ENCODE results near the gene GPRC5C.

Gene GPRC5C

DNA sequence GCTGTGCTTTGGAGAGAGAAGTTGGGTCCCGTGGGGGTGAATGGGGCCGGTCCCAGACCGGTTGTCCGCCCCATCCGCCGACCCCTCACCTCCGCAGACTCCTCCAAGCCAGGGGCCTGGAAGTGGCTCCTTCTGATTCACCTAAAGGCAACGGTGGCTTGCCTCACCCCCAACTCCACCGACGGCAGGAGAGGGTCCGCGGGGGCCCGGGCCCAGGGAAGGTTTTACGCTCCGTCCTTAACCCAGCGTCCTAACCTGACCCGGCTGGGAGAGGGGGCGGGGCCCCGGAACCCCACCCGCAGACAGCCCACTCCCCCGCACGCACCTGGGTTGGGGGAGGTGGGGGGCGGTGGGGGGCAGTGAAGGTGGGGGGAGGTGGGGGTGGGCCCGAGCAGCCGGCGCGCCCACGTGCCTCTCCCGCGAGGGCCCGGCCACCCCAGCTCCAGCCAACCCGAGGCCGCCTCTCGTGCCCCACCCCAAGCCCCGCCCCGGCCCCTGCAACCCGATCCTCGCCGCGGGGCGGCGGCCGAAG lies 21.8 kb downstream of the GPRC5C start:
- no peak for DNase-seq

DNA sequence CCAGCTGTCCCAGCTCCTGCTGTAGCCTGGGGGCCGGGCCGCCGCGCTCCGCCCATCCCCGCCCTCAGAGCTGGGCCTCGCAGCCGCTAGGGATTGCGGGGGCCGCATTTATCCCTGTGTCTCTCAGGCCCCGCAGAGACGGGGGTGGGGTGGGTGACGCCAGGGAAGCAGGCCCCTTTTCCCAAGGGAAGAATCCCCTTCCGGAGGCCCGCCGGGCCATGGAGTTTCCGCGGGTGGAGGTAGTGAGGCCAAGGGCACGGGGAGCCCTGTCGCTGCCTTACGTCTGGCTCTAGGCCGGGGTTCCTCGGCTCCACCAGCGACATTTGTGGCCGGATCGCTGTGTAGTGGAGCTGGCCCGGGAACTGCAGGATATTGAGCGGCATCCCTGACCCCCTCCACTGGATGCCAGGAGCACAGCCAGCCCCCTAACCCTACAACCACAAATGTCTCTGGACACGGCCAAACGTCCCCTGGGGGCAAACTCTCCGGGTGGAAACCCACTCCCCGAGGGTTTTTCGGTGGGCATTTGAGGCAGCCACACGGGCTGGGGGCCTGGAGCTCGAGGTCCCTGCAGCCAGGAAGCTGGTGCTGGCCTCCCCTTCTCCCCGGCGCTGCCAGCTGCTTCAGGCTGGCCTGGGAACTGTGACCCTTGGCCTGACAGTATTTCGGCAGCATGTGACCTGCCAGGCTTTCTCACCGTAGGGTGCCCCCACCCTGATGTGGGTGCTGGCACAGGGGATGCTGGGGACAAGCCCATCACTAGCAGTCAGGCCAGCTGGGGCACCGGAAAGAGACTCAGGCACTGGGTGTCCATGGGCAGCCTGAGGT lies 22.5 kb downstream of the GPRC5C start:
- DNase-seq: peak; percentile 60 to 69

GRCh38 chr17:74455025-74455545 lies 23.2 kb downstream of the GPRC5C start:
- no peak for DNase-seq

- no peak for DNase-seq
Observed at GRCh38 chr17:74455821-74456220, 23.9 kb downstream of the GPRC5C start.

- DNase-seq: peak; percentile 14 to 48
Observed at GRCh38 chr17:74457146-74457819, 25.4 kb downstream of the GPRC5C start.

DNA sequence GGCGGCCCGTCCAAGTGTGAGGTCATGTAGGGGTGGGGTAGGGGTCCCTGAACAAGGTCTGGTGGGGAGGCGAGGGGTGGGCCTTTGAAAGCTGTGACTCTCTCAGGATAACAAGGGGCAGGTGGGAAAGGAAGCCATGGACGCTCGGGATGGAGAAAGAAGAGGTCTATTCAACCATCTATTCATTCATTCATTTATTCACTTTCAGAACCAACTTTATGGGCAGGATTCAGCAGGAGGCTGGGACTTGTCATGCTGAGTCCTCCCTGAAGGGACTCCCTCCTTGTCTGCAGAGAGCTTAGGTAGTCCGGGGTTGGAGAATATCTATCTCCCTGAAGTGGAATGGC lies 25.9 kb downstream of the GPRC5C start:
- no peak for DNase-seq

- DNase-seq: no peak
Observed at GRCh38 chr17:74458835-74459234, 26.9 kb downstream of the GPRC5C start.

DNA sequence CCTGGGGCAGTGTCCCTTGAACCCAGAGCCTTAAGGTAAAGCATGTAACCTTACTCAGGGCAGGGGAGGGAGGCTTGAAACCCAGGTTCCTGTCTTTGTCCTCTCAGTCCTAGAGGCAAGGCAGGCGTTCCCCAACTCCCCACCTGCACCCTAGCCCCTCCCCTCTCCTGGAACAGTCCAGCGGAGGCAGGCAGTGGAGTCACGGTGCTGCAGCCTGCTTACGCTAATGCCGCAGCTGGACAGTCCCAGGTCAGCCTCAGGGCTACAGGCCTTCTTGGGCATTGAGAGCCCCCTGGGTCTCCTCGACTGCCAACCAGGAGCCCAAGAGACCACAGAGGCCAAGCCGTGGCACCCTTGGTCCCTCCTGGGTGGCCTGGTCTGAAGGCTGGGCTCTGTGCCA lies 27.7 kb downstream of the GPRC5C start:
- DNase-seq: no peak

DNA sequence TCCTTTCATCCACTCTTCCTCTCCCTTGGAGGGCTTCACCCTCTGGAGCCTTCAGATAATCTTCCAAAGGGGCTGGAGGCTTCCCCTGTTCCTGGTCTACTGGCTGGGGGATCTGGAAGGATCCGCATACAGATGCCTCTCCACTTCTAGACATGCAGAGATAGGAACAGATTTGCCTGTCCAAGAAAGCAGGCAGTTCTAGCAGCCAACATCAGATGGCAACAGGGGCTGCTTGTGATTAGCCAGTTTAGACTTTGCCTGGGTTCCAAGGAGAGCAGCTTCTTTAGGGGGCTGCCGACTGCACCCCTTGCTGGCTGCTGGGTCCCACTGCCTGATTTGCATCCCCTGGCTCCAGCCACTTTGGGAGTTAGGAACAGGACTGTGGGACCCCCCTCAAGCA lies 28.4 kb downstream of the GPRC5C start:
- DNase-seq: no peak

DNA sequence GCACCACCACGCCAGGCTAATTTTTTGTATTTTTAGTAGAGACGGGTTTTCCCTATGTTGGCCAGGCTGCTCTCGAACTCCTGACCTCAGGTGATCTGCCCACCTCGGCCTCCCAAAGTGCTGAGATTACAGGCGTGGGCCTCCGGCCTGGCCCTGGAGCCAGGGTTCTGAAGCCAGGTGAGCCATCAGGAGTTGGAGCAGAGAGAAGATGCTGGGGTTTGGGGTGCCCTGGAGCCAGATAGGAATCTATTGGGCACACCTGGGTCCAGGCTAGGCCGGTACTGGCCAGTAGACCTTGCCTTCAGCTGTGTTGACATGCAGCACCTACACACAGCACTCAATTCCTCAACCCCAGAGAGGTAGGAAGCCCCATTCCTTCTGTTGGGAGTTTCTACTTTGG lies 29.1 kb downstream of the GPRC5C start:
- DNase-seq: no peak

DNA sequence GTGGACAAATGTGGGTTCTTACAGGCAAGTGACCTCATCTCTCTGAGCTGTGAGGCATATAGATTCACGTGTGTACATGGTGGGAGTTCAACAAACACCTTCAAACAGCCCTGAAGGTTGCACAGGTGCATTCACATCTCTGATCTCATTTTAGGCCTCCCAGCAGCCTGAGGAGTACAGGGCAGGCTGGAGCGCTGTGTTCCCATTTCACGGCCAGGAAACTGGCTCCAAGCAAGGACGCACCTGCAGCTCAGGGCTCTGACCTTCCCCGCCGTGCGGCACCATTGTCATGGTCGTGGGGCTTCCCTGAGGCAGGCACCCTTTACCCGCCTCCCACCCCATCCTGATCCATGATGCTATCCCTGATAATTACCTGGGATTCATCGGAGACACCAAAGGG lies 29.7 kb downstream of the GPRC5C start:
- no peak for DNase-seq

DNA sequence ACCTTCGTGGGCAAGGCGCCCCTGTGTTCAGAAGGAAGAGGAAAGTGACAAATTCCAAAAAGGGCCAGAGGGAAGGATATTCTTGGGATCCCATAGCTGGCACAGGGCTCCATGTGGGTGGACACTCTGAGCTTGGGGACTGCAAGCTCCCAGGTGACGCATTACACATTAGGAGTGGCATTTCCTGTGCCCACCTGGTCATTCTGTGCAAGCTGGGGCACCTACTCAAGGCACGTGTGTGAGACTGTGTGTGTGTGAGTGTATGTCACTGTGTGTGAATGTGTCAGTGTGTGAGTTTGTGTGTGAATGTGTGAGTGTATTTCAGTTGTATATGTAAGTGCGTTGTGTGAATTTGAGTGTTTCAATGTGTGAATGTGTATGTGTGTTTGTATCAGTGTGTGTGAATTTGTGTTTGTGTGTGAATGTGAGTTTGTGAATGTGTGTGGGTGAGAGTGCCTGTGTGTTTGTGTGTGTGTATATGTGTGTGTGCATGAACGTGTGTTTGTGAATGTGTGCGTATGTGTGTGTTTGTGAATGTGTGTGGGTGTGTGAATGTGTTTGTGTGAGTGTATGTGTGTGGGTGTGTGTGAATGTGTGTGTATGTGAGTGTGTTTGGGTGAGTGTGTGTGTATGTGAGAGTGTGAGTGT lies 33.0 kb downstream of the GPRC5C start:
- DNase-seq: no peak

DNA sequence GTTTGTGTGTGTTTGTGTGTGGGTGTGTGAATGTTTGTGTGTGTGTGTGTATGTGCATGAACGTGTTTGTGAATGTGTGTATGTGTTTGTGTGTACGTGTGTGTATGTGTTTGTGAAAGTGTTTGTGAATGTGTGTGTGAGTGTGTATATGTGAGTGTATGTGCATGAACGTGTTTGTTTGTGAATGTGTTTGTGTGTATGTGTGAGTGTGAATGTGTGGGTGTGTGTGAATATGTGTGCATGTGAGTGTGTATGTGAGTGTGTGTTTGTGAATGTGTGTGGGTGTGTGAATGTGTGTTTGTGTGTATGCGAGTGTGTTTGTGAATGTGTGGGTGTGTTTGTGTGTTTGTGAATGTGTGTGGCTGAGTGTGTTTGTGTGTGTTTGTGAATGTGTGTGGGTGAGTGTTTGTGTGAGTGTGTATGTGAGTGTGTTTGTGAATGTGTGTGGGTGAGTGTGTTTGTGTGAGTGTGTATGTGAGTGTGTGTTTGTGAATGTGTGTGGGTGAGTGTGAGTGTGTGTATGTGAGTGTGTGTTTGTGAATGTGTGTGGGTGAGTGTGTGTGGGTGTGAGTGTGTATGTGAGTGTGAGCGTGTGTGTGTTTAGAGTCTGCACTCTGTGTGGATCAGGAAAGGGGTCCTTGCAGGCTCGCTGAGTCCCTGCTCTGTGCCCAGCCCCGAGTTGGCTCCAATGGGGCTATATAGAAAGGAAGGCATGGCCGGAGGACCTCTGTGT lies 33.7 kb downstream of the GPRC5C start:
- no peak for DNase-seq

- DNase-seq: peak; percentile 57 to 77
Observed at GRCh38 chr17:74466111-74466827, 34.4 kb downstream of the GPRC5C start, which contains the start of gene CD300A. CD300A (plus strand) TSS chr17:74466634; CDS start chr17:74466704, 70 bp downstream.

DNA sequence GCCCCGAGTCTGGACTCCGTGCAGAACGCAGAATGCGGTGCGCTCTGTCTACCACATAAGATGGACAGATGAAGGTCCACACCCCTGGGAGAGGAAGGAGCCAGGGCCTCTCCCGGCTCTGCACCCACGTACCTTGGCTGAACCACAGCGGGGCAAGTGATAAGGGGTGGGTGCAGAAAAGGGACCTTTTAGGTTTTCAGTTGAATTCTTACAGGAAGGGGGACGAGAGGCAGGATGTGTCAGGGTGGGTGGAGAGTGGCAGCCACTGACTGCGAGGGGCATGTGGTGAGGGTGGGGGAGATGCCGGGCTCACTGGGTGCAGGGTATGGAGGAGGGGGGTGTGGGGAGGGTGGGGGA lies 34.9 kb downstream of the GPRC5C start:
- no peak for DNase-seq

DNA sequence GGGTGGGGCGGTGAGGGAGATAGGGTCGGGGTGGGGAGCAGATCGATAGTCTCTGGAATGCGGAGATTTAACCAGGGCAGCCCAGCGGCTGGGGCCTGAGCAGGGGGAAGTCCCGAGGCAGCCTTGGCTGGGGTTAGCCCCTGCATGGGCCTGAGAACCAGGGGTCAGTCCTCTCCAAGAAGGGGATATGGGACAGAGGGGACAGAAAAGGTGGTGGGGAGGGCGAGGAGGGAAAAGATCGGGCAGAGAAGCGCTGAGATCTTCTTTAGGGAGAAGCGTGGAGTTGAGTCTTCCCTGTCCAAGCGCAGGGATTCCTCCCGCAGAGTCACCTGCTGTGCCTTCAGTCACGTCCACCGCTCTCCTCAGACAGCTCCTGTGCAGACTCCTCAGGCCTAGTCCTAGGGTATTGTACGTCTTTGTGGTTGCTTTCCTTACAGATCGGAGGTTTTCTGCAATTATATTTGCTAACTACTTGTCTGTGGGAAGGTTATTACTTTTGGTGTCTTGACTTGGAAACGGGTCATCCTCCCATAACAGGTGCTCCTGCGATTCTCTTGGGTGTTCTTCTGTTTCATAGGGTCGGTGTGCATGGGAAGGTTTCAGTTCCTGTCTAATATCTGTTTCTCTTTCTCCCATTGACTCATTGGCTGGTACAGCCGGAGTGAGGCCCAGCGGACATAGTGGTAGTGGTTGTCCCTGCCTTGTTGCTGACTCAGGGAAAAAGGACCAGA lies 35.5 kb downstream of the GPRC5C start:
- no peak for DNase-seq

- no peak for DNase-seq
Observed at GRCh38 chr17:74471341-74471740, 39.5 kb downstream of the GPRC5C start.

DNA sequence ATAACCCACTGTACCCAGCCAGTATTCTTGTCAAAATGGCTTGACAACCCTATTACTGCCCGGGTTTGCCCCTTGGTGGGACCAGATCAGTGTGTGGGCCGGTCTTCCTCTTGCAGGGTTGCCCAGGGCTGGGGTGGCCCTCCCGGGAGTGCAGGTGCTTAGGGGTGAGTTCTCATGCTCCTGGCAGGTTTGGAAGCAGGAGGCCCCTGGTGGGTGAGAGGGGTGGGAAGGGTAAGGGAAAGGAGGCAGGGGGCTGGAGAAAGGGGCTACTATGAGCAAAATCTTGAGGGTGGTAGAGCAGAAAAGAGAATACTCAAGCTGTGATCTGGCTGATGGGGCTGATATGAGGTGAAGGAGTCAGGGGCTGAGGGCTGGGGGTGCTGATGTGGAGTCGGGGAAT lies 41.0 kb downstream of the GPRC5C start:
- no peak for DNase-seq

- DNase-seq: no peak
Observed at GRCh38 chr17:74473294-74473693, 41.4 kb downstream of the GPRC5C start.

DNA sequence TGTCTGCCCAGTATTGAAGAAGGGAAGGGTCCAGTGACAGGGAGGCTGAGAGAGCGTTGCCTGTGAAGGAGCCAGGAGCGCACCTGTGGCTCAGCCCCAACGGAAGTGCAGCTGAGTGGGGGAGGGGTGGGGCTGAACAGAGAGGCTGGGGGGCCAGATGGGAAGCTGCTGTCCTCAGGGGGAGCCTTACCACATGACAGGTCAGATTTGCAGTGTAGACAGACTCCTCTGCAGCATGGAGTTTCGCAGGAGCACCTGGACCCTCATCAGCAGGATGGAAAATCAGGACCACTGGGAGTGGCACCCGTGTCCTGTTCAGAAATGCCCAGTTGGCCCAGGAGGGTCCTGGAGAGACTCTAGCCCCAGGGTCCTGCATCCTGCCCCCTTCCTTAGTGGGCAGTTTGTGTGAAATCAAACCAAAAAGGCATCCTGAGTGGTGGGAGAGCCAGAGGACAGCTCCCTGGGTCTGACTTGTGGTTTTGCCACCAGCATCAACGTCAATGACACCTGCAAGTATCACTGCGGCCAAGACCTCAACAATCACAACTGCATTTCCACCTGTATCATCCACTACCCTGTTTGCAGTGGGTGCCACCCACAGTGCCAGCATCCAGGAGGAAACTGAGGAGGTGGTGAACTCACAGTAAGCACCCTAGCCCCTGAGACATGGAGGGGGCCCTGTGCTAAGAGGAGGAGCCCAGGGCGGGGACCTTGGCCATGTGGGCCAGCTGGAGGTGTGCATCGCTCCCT lies 42.3 kb downstream of the GPRC5C start:
- DNase-seq: no peak

- no peak for DNase-seq
Observed at GRCh38 chr17:74475189-74475588, 43.3 kb downstream of the GPRC5C start.
